GM12801 (cell line): ENCODE data around the gene FNTB.

ENCODE experiments used
- TF ChIP-seq, protein P1 (sequence below): IDR thresholded peaks from one replicate; pipeline ENCODE4 v1.5.1; 2011; ENCODE audit warnings: control low read depth; ENCODE audit not compliant: insufficient read length; ENCODE audit errors: extremely low read depth

The FNTB gene

DNA sequence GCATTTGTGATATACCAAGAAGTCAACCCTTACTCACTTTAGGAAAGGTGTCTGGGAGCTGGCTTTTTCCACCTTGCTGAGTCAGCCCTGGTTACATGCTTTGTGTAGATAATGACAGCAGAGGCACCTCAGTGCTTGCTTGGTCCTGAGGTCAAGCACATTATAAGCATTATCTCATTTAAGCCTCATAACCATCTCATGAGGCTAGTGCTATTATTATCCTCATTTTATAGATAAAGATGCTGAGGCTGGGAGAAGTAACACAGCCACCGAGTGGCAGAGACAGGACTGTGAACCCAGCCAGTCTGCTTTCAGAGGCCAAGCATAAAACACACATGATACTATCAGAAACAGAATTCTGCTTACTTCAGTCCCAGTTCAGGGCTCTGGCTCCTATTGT, 86.2 kb downstream of the FNTB start:
- TF ChIP-seq, protein P1, sequence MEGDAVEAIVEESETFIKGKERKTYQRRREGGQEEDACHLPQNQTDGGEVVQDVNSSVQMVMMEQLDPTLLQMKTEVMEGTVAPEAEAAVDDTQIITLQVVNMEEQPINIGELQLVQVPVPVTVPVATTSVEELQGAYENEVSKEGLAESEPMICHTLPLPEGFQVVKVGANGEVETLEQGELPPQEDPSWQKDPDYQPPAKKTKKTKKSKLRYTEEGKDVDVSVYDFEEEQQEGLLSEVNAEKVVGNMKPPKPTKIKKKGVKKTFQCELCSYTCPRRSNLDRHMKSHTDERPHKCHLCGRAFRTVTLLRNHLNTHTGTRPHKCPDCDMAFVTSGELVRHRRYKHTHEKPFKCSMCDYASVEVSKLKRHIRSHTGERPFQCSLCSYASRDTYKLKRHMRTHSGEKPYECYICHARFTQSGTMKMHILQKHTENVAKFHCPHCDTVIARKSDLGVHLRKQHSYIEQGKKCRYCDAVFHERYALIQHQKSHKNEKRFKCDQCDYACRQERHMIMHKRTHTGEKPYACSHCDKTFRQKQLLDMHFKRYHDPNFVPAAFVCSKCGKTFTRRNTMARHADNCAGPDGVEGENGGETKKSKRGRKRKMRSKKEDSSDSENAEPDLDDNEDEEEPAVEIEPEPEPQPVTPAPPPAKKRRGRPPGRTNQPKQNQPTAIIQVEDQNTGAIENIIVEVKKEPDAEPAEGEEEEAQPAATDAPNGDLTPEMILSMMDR, result no peak

- TF ChIP-seq, protein P1, result no peak
Observed at GRCh38 chr14:65073605-65074201, 87.0 kb downstream of the FNTB start.

DNA sequence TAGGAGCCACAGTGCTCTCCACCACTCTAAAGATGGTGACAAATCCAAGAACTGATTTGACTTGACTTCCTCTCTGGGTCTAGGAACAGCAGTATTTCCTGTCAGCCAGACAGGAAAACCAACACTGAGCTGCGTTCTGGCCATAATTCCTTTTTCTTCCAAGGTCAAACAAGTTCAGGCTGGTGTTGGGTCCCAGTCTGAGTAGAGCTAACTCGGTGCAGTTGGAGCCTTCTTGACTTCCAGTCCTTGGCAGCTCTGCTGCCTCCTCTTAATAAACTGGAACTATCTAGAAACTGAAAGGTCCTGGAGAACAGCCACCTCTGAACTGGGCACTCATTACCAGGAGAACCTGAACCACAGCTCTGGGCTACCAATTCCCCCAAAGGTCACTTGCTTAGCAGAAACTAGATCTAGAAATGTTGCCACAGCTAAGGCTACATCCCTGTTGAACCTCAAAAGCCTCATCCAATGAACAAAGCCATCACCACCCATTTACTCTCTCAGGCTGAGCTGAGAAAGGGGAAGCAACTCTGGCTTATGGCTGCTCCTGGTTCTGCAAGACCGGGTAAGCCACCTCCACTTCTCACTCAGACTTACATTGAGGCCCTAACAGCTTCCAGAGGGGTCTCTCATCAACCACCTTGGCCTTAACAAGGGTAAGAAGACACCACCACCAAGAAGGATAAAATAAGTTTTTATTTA, 87.9 kb downstream of the FNTB start:
- TF ChIP-seq, protein P1, result no peak

DNA sequence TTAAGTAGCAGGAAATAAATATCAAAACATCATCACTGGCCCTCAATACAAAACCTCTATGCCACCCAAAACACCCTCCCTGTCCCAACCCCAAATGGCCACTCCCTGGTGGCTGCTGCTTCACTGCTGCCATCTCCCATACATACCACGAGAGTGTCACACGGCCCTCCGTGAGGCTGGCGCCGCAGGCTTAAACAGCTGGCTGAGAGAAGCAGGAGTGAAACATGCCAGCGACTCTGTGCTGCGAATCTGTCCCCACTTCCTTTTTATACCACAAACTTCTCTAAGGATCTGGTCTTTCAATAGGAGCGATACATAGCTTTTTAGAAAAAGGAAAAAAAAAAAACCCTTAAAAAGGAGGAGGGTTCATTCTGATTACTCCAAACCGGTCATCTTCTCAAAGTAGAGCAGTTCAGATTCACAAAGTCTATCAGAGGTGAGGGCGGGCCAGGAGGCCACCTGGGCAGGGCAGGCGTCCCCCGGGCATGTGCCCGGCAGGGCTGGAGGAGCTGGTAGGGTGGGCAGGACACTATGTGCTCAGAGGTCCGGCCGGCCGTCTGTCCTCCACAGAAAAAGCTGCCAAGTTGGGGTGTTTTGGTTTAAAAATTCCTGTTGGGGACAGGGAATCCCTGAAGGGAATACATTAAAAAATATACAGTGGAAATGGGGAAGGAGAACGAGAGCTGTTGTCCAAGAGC, 89.1 kb downstream of the FNTB start:
- TF ChIP-seq, protein P1, result no peak

- TF ChIP-seq, protein P1, result no peak
Observed at GRCh38 chr14:65077318-65077717, 90.6 kb downstream of the FNTB start.

- TF ChIP-seq, protein P1, result no peak
Observed at GRCh38 chr14:65079201-65079600, 92.5 kb downstream of the FNTB start.

DNA sequence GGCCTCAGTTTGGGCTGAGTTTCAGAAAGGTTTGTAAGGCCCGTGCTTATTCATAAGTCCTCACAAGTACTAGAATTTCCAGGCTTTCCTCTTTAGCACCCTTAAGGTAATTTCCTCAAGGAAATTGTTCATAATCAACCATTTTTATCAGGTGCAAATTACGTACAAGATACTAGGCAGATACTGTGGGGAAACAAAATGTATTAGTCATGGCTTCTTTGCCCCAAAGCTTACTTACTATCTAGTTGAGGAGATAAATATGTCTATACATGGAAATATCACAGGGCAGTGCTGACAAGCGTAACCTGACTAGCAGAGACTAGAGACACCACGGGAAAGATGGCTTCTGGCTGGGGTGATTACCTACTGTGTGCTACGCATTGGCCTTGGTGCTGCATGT, 93.1 kb downstream of the FNTB start:
- TF ChIP-seq, protein P1, result no peak
